ENCODE measurements around the gene ABHD6.

ABHD6 gene

DNA sequence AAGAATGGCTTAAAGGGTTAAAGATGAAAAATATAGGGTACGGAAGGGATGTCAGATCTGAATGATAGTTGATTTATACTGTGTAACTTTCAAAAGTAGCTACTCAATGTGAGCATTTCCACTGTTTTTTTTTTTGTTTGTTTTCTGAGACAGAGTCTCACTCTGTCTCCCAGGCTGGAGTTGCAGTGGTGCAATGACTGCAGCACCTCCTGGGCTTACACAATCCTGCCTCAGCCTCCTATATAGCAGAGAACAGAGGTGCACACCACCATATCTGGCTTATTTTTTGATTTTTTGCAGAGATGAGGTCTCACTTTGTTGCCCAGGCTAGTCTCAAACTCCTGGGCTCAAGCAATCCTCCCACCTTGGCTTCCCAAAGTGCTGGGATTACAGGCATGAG is 85.2 kb downstream of the ABHD6 start:
- Histone ChIP-seq H3K4me2 (ENCODE audit: low read length) (no peak overlapping the region), H3K9ac (ENCODE audit: low read length) (no peak overlapping the region), H3K4me3 (ENCODE audit: low read length) (no peak overlapping the region), H3K27ac (ENCODE audit: low read length) (no peak overlapping the region), H3K27me3 (ENCODE audit: low read depth, low read length) (no peaks in the 10 kb centered on the region), H2AFZ (ENCODE audit: low read depth, low read length) (no peak overlapping the region), H3K9me3 (ENCODE audit: insufficient read depth, low read length) (no peaks in the 10 kb centered on the region), H3K79me2 (ENCODE audit: low read length) (no peaks in the 10 kb centered on the region), H4K20me1 (ENCODE audit: insufficient read depth, low read length) (0 out of 2 replicates have a peak, but pooled peaks cover 3% of the 10 kb centered on the region), H3K36me3 (replicated peaks; ENCODE audit: low read depth, low read length) (peaks cover 20% of the 10 kb centered on the region), H3K4me1 (ENCODE audit: low read length) (no peaks in the 10 kb centered on the region)
- TF ChIP-seq, protein P1, sequence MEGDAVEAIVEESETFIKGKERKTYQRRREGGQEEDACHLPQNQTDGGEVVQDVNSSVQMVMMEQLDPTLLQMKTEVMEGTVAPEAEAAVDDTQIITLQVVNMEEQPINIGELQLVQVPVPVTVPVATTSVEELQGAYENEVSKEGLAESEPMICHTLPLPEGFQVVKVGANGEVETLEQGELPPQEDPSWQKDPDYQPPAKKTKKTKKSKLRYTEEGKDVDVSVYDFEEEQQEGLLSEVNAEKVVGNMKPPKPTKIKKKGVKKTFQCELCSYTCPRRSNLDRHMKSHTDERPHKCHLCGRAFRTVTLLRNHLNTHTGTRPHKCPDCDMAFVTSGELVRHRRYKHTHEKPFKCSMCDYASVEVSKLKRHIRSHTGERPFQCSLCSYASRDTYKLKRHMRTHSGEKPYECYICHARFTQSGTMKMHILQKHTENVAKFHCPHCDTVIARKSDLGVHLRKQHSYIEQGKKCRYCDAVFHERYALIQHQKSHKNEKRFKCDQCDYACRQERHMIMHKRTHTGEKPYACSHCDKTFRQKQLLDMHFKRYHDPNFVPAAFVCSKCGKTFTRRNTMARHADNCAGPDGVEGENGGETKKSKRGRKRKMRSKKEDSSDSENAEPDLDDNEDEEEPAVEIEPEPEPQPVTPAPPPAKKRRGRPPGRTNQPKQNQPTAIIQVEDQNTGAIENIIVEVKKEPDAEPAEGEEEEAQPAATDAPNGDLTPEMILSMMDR (IDR thresholded peaks at IDR 0.05; ENCODE audit: low read depth, low read length) = no peak
- TF ChIP-seq EZH2phosphoT487 (IDR thresholded peaks at IDR 0.05; ENCODE audit: low read depth) = no peak

DNA sequence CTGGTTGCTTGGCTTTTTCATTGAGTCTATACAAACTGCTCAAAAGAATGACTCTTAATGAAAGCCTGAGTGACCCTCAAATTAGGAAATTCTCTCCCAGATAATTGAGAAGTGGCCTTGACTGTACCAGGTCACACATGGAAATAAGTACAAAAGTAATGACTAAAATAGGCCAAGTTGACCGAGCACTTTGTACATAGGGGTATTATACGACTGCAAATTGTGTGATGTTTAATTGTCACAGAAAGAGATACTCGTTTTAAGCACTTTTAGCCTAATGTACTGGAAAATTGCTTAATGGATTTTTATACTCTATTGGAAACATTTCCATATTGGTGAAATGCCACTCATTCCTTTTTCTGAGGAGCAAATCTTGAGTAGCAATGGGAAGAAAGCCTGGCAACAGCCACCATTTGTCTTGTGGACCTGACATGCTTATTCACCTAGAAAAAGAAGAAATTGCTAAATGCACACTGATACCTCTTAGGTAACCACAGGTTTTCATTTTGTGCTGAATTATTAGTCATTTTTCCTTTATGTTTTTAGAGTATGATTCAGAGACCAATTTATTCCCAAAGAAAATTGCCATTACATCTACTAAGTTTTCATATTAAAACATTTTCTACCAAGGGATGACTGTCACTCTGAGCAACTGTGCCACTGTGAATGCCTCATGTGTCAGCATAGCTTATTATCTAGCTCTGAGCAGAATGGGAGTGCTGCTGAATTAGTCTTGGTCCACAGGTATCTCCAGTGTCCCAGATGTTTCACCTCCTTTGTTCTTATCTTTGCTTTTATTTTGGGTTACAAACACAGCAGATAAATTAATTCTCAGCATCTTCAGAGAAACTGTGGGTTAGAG is 86.2 kb downstream of the ABHD6 start:
- Histone ChIP-seq H3K4me2 (ENCODE audit: low read length) (no peak overlapping the region), H3K27me3 (ENCODE audit: low read depth, low read length) (no peaks in the 10 kb centered on the region), H3K9ac (ENCODE audit: low read length) (no peak overlapping the region), H3K79me2 (ENCODE audit: low read length) (no peaks in the 10 kb centered on the region), H4K20me1 (ENCODE audit: insufficient read depth, low read length) (0 out of 2 replicates have a peak, but pooled peaks cover 3% of the 10 kb centered on the region), H3K27ac (ENCODE audit: low read length) (no peak overlapping the region), H2AFZ (ENCODE audit: low read depth, low read length) (no peak overlapping the region), H3K4me3 (ENCODE audit: low read length) (no peak overlapping the region), H3K4me1 (ENCODE audit: low read length) (no peaks in the 10 kb centered on the region), H3K36me3 (replicated peaks; ENCODE audit: low read depth, low read length) (peaks cover 14% of the 10 kb centered on the region), H3K9me3 (ENCODE audit: insufficient read depth, low read length) (no peaks in the 10 kb centered on the region)
- TF ChIP-seq EZH2phosphoT487 (IDR thresholded peaks at IDR 0.05; ENCODE audit: low read depth) = no peak
- TF ChIP-seq, protein P1 (IDR thresholded peaks at IDR 0.05; ENCODE audit: low read depth, low read length) = no peak

DNA sequence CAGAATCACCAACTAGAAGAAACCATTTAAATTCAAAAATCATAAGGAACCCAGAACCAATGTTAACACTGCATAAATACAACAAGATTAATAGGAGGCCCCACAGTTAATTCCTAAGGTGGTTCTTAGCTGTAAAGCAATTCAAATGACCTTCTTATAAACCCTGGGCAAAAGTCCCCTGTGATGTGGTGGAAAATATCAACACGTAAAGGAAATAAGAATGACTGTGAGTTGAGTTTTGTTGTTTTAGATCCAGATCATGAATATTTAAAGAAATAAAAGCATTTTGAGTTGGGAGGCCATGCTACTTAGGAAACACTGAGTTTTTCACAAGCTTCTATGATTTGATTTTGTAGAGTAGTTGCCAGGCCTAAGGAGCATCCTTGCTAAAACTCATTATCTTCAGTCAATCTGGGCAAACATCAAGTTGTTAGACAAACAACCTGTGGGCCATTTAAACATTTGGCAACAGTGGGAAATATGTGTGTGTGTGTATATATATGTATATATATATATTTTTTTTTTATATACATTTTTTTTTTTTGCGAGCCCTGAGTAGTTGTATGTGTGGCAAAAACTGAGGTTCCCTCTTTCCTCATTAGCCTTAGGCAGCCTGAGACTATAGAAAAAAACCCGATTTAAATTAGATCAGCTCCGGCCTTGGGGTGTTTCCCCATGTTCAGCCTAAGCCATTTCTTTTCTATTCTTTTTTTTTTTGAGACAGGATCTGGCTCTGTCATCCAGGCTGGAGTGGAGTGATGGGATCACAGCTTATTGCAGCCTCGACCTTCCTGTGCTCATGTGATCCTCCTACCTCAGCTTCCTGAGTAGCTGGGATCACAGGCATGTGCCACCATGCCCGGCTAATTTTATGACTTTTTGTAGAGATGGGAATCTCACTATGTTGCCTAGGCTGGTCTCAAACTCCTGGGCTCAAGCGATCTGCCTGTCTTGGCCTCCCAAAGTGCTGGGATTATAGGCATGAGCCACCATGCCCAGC is 87.1 kb downstream of the ABHD6 start:
- no peak for TF ChIP-seq EZH2phosphoT487 (IDR thresholded peaks at IDR 0.05; ENCODE audit: low read depth)
- TF ChIP-seq, protein P1 (IDR thresholded peaks at IDR 0.05; ENCODE audit: low read depth, low read length) = no peak
- H3K27me3 ChIP-seq (ENCODE audit: low read depth, low read length) = no peaks in the 10 kb centered on the region
- no peaks in the 10 kb centered on the region for H4K20me1 ChIP-seq (ENCODE audit: insufficient read depth, low read length)
- H3K79me2 ChIP-seq (ENCODE audit: low read length) = no peaks in the 10 kb centered on the region
- no peaks in the 10 kb centered on the region for H3K4me1 ChIP-seq (ENCODE audit: low read length)
- no peak overlapping the region for H2AFZ ChIP-seq (ENCODE audit: low read depth, low read length)
- no peak overlapping the region for H3K9ac ChIP-seq (ENCODE audit: low read length)
- H3K9me3 ChIP-seq (ENCODE audit: insufficient read depth, low read length) = no peaks in the 10 kb centered on the region
- H3K36me3 ChIP-seq (replicated peaks; ENCODE audit: low read depth, low read length) = peaks cover 10% of the 10 kb centered on the region
- no peak overlapping the region for H3K4me2 ChIP-seq (ENCODE audit: low read length)
- no peak overlapping the region for H3K27ac ChIP-seq (ENCODE audit: low read length)
- no peak overlapping the region for H3K4me3 ChIP-seq (ENCODE audit: low read length)
